A673 (cell line): ENCODE measurements around the gene SERPINC1. TPM values are rescaled to one million over a fixed set of nuclear protein-coding genes. Genes with fewer than 3 reads are reported as not detected.
"Not testable (repeated sequence)": the region's sequence is repeated elsewhere in the genome, so short reads cannot be mapped to it uniquely, and the experiment has no call there.

Experiments
- BruUV-seq: library from RNA; stranded (reverse); fragments of 400-500 nt; replicated peaks from 2 replicates; lab custom pipeline; 2021; lab: Mats Ljungman, UMichigan
- CTCF ChIA-PET: fragments of 300-600 bp; sonication (Branson Sonifier 250); formaldehyde crosslinking; loops from one replicate; lab custom pipeline; 2022; ENCODE audit warnings: antibody characterized with exemption; lab: Charles Lee
- POLR2A ChIA-PET: fragments of 300-600 bp; sonication (Branson Sonifier 250); formaldehyde crosslinking; loops from one replicate; lab custom pipeline; 2022; ENCODE audit warnings: antibody characterized with exemption; ENCODE audit not compliant: low non-redundant PET; lab: Charles Lee
- DNase-seq: peaks from one replicate; pipeline ENCODE4 v3.0.0-alpha.2; 2015; ENCODE audit warnings: low spot score
- H3K27ac ChIP-seq: fragments of 200-600 bp; sonication (generic); 2 replicates; pipeline ENCODE4 v1.5.1; 2016; ENCODE audit warnings: mixed run types, low read depth, mild to moderate bottlenecking, mixed read lengths, antibody characterized with exemption, low read length; ENCODE audit not compliant: poor library complexity, severe bottlenecking
- H3K27me3 ChIP-seq: fragments of 200-600 bp; sonication (generic); replicated peaks from 2 replicates; pipeline ENCODE4 v1.6.1; 2017; ENCODE audit warnings: mixed run types, low read depth, mild to moderate bottlenecking, mixed read lengths, antibody characterized with exemption, low read length; ENCODE audit not compliant: insufficient read depth, poor library complexity
- H3K36me3 ChIP-seq: fragments of 200-600 bp; sonication (generic); 2 replicates; pipeline ENCODE4 v1.6.1; 2016; ENCODE audit warnings: mixed run types, mild to moderate bottlenecking, mixed read lengths, antibody characterized with exemption, low read length; ENCODE audit not compliant: insufficient read depth, poor library complexity, severe bottlenecking
- H3K4me1 ChIP-seq: fragments of 200-600 bp; sonication (generic); 2 replicates; pipeline ENCODE4 v1.6.1; 2017; ENCODE audit warnings: mixed run types, mild to moderate bottlenecking, mixed read lengths, antibody characterized with exemption, low read length; ENCODE audit not compliant: insufficient read depth, poor library complexity, severe bottlenecking
- H3K4me3 ChIP-seq: fragments of 200-600 bp; sonication (generic); 2 replicates; pipeline ENCODE4 v1.5.1; 2016; ENCODE audit warnings: low read depth, mixed run types, mild to moderate bottlenecking, mixed read lengths, low read length; ENCODE audit not compliant: poor library complexity, severe bottlenecking
- H3K9me3 ChIP-seq: fragments of 200-600 bp; sonication (generic); 2 replicates; pipeline ENCODE4 v1.6.1; 2016; ENCODE audit warnings: mixed run types, low read depth, mild to moderate bottlenecking, mixed read lengths, antibody characterized with exemption, low read length; ENCODE audit not compliant: poor library complexity, severe bottlenecking
- CTCF ChIP-seq: fragments of 300-800, 200-600 bp; sonication (generic); conservative IDR thresholded peaks from 2 replicates; pipeline ENCODE4 v1.5.1; 2017; ENCODE audit warnings: low read depth, mild to moderate bottlenecking, antibody characterized with exemption, low read length, moderate library complexity, mixed read lengths
- EZH2 ChIP-seq: fragments of 200-600 bp; sonication (generic); IDR thresholded peaks from 2 replicates; pipeline ENCODE4 v1.6.1; 2017; ENCODE audit warnings: borderline replicate concordance, low read depth, mild to moderate bottlenecking, mixed read lengths, antibody characterized with exemption, low read length; ENCODE audit not compliant: poor library complexity, severe bottlenecking
- intact Hi-C: fragments of 100-400 bp; cut with micrococcal nuclease; formaldehyde crosslinking; loops from one replicate; pipeline ENCODE4 v1.10.0; 2022; ENCODE audit not compliant: unreplicated experiment
- total RNA-seq: library from RNA; stranded (reverse); gene quantifications from 2 replicates; pipeline ENCODE4 v1.2.3, GENCODE V29; 2021

The SERPINC1 gene
- total RNA-seq, 1 experiment from 2014 or later = not detected

- DNase-seq = no peak
- Histone ChIP-seq H3K9me3 (no peaks in the 10 kb centered on the region), H3K27me3 (no peaks in the 10 kb centered on the region), H3K36me3 (peaks cover 52% of the 10 kb centered on the region), H3K27ac (no peak overlapping the region), H3K4me1 (no peaks in the 10 kb centered on the region), H3K4me3 (no peak overlapping the region)
- no peak for TF ChIP-seq EZH2
- TF ChIP-seq CTCF = no peak
- CTCF ChIA-PET = interaction anchor here (0.6 kb wide), 1 partner anchor 14 kb away, joined by 4 read pairs; no protein-coding TSS in a partner anchor
- intact Hi-C loops = no loop called here
- BruUV-seq = no TSS peak
- POLR2A ChIA-PET = no interaction called here
Observed at GRCh38 chr1:173937062-173937461, 19.9 kb upstream of the SERPINC1 start.

GRCh38 chr1:173934440-173934839 is 17.3 kb upstream of the SERPINC1 start:
- no peak for DNase-seq
- intact Hi-C loops = no loop called here
- BruUV-seq = no TSS peak
- no peak overlapping the region for H3K27ac ChIP-seq
- peaks cover 36% of the 10 kb centered on the region for H3K36me3 ChIP-seq
- H3K27me3 ChIP-seq = no peaks in the 10 kb centered on the region
- ChIA-PET POLR2A (no interaction called here), CTCF (no interaction called here)
- H3K4me3 ChIP-seq = no peak overlapping the region
- no peak for TF ChIP-seq CTCF
- no peak for TF ChIP-seq EZH2
- H3K9me3 ChIP-seq = no peaks in the 10 kb centered on the region
- H3K4me1 ChIP-seq = no peaks in the 10 kb centered on the region

GRCh38 chr1:173930541-173930940 is 13.4 kb upstream of the SERPINC1 start:
- H3K9me3 ChIP-seq, H3K4me1 ChIP-seq, intact Hi-C loops, BruUV-seq, H3K27ac ChIP-seq, DNase-seq, CTCF ChIA-PET, H3K27me3 ChIP-seq, POLR2A ChIA-PET, H3K36me3 ChIP-seq, H3K4me3 ChIP-seq: not testable (repeated sequence)
